Activated CD4-positive, CD25-positive, alpha-beta regulatory T cell treated with anti-CD3 and anti-CD28 coated beads, Interleukin-2, amount 50 U/mL, for 72 hours (primary cell): ENCODE results near the gene GNAL.
"Not testable (repeated sequence)": the region's sequence is repeated elsewhere in the genome, so short reads cannot be mapped to it uniquely, and the experiment has no call there.

Source experiments
- DNase-seq: peaks from one replicate; pipeline ENCODE4 v3.0.0; 2021

The GNAL gene

GRCh38 chr18:11669948-11670275 is 19.2 kb upstream of the GNAL start:
- DNase-seq = no peak

- no peak for DNase-seq
These were observed 17.9 kb upstream of the GNAL start for GRCh38 chr18:11671156-11671555.

GRCh38 chr18:11672198-11672597 is 16.9 kb upstream of the GNAL start:
- no peak for DNase-seq

GRCh38 chr18:11672846-11673454 is 16.1 kb upstream of the GNAL start:
- DNase-seq = no peak

GRCh38 chr18:11673560-11673959 is 15.5 kb upstream of the GNAL start:
- DNase-seq = no peak

GRCh38 chr18:11674119-11674518 is 14.9 kb upstream of the GNAL start:
- no peak for DNase-seq

- DNase-seq = no peak
These were observed 12.7 kb upstream of the GNAL start for GRCh38 chr18:11676386-11676785.

- DNase-seq = no peak
These were observed 12.2 kb upstream of the GNAL start for GRCh38 chr18:11676867-11677266.

GRCh38 chr18:11678211-11678610 is 10.9 kb upstream of the GNAL start:
- DNase-seq = no peak

GRCh38 chr18:11689669-11690565 is 853 bp downstream of the GNAL start:
- no peak for DNase-seq

- DNase-seq = not testable (repeated sequence)
These were observed 1.6 kb downstream of the GNAL start for GRCh38 chr18:11690660-11691059.

- no peak for DNase-seq
These were observed 6.7 kb downstream of the GNAL start for GRCh38 chr18:11695736-11696135.

GRCh38 chr18:11696451-11696850 is 7.4 kb downstream of the GNAL start:
- no peak for DNase-seq

GRCh38 chr18:11700876-11701275 is 11.8 kb downstream of the GNAL start:
- DNase-seq = no peak

GRCh38 chr18:11710578-11710977 is 21.5 kb downstream of the GNAL start:
- DNase-seq = no peak

GRCh38 chr18:11713756-11714155 is 24.7 kb downstream of the GNAL start:
- no peak for DNase-seq

- DNase-seq = no peak
These were observed 25.3 kb downstream of the GNAL start for GRCh38 chr18:11714244-11714918.

GRCh38 chr18:11716767-11717315 is 27.8 kb downstream of the GNAL start:
- not testable (repeated sequence) for DNase-seq

GRCh38 chr18:11719050-11719449 is 30.0 kb downstream of the GNAL start:
- DNase-seq = no peak

- no peak for DNase-seq
These were observed 30.6 kb downstream of the GNAL start for GRCh38 chr18:11719621-11720020.

- no peak for DNase-seq
These were observed 32.7 kb downstream of the GNAL start for GRCh38 chr18:11721720-11722119.

- DNase-seq = no peak
These were observed 35.7 kb downstream of the GNAL start for GRCh38 chr18:11724781-11725180.

- DNase-seq = no peak
These were observed 37.5 kb downstream of the GNAL start for GRCh38 chr18:11726556-11726955.

- DNase-seq = no peak
These were observed 39.2 kb downstream of the GNAL start for GRCh38 chr18:11728249-11728648.
